Measurements from ENCODE around the gene PPP1R17.

PPP1R17 gene

DNA sequence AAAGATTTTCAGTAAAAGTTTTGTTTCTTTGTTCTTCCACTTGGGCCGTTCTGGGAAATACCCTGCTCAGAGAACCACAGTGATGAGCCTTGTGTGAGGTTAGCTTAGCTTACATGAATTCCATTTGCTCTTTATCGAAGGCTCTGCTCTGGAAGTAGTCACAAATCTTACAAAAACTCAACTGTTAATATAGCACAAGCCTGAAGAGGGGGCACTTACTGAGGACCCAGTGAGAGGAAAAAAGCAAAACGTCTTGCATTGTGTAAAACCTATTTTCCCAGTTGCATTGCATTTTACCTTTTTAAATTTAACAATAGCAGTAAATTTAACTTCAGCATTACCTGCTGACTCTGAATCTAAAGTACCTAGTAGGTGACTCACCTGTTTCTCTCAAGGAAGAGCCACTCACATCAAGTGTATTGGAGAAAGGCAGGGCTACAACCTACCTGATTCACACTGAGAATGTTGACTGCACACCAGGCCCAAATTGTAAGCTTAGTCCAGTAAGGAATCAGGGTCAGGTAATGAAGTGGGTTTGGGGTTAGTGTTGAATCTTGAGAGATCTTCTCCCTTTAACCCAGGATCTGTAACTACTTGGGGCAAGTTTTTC lies 42.3 kb downstream of the PPP1R17 start:
- Histone ChIP-seq H3K27me3 (ENCODE audit: insufficient read depth, poor library complexity, severe bottlenecking) (no peaks in the 10 kb centered on the region), H3K9me3 (ENCODE audit: severe bottlenecking) (no peaks in the 10 kb centered on the region), H3K36me3 (ENCODE audit: low read depth) (no peaks in the 10 kb centered on the region), H3K4me3 (ENCODE audit: severe bottlenecking) (no peak overlapping the region), H3K27ac (ENCODE audit: poor library complexity, severe bottlenecking) (no peak overlapping the region), H3K4me1 (ENCODE audit: insufficient read depth, poor library complexity, severe bottlenecking) (peaks cover 8% of the 10 kb centered on the region)
- ATAC-seq (ENCODE audit: low read depth) (peak; percentile 77; the same call in 2 of the 3 replicates), DNase-seq (ENCODE audit: low spot score) (no peak)
- no peak for TF ChIP-seq CTCF (IDR thresholded peaks at IDR 0.05; ENCODE audit: poor library complexity, severe bottlenecking)

DNA sequence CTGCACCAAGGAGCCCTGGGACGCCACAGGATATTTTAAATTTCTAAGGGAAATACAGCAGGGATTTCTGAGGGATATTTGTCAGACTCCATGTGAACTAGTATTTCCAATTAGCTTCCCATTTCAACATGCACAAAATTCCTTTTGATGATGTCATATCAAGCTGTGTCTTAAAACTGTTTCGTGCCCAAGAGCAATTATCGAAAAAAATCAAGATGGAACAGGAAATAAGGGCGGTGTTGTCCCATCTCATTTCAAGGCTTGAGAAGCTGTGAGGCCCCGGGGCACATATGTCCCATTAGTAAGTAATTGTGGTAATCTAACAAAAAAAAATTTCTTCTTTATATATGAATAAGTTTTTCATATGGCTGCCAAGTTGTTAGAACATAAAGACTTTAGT lies 47.4 kb downstream of the PPP1R17 start:
- H3K4me3 ChIP-seq (ENCODE audit: severe bottlenecking): no peak overlapping the region
- ATAC-seq (ENCODE audit: low read depth): peak; percentile 50
- H3K9me3 ChIP-seq (ENCODE audit: severe bottlenecking): no peaks in the 10 kb centered on the region
- DNase-seq (ENCODE audit: low spot score): no peak
- peak overlapping the region; percentile 49 for H3K27ac ChIP-seq (ENCODE audit: poor library complexity, severe bottlenecking)
- H3K36me3 ChIP-seq (ENCODE audit: low read depth): no peaks in the 10 kb centered on the region
- H3K4me1 ChIP-seq (ENCODE audit: insufficient read depth, poor library complexity, severe bottlenecking): peaks cover 7% of the 10 kb centered on the region
- TF ChIP-seq CTCF (IDR thresholded peaks at IDR 0.05; ENCODE audit: poor library complexity, severe bottlenecking): no peak
- H3K27me3 ChIP-seq (ENCODE audit: insufficient read depth, poor library complexity, severe bottlenecking): no peaks in the 10 kb centered on the region

- no peak overlapping the region for H3K4me3 ChIP-seq (ENCODE audit: severe bottlenecking)
- TF ChIP-seq CTCF (IDR thresholded peaks at IDR 0.05; ENCODE audit: poor library complexity, severe bottlenecking): peak; percentile 89
- no peaks in the 10 kb centered on the region for H3K36me3 ChIP-seq (ENCODE audit: low read depth)
- H3K27me3 ChIP-seq (ENCODE audit: insufficient read depth, poor library complexity, severe bottlenecking): no peaks in the 10 kb centered on the region
- no peaks in the 10 kb centered on the region for H3K9me3 ChIP-seq (ENCODE audit: severe bottlenecking)
- ATAC-seq (ENCODE audit: low read depth) (peak; percentile 81), DNase-seq (ENCODE audit: low spot score) (no peak)
- H3K4me1 ChIP-seq (ENCODE audit: insufficient read depth, poor library complexity, severe bottlenecking): peaks cover 7% of the 10 kb centered on the region
- H3K27ac ChIP-seq (ENCODE audit: poor library complexity, severe bottlenecking): no peak overlapping the region
Measured at GRCh38 chr7:31735991-31736982, 49.3 kb downstream of the PPP1R17 start.

DNA sequence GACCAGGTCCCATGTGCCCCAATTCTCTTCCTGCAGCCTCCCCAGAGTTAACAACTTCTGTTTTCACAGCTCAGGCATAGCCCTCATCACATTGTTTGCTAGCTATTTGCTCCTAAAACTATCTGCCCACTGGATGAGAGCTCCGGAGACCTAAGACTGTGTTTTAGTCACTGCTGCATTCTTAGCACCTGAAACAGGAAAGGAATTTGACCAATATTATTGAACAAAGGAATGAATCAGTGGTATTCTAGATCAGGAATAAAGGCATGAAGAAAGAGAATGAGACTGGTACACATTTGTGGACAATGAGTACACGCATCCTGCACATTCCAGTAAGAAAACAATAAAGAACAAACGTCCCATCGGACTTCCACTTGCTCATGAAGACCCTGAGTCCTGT lies 54.8 kb downstream of the PPP1R17 start:
- DNase-seq (ENCODE audit: low spot score): no peak
- Histone ChIP-seq H3K4me3 (ENCODE audit: severe bottlenecking) (no peak overlapping the region), H3K27ac (ENCODE audit: poor library complexity, severe bottlenecking) (no peak overlapping the region), H3K4me1 (ENCODE audit: insufficient read depth, poor library complexity, severe bottlenecking) (no peaks in the 10 kb centered on the region), H3K9me3 (ENCODE audit: severe bottlenecking) (no peaks in the 10 kb centered on the region), H3K27me3 (ENCODE audit: insufficient read depth, poor library complexity, severe bottlenecking) (no peaks in the 10 kb centered on the region), H3K36me3 (ENCODE audit: low read depth) (no peaks in the 10 kb centered on the region)
- TF ChIP-seq CTCF (IDR thresholded peaks at IDR 0.05; ENCODE audit: poor library complexity, severe bottlenecking): no peak
- peak; percentile 58 for ATAC-seq (ENCODE audit: low read depth)
